HEK293 (cell line): ENCODE measurements around the gene JMJD7.

ENCODE experiments used
- CTCF ChIA-PET: fragments of 350-600 bp; formaldehyde crosslinking; extraction: SDS; loops from one replicate; lab custom pipeline; 2021; ENCODE audit warnings: antibody characterized with exemption; lab: Yijun Ruan, JAX
- POLR2A ChIA-PET: fragments of 300-600 bp; formaldehyde crosslinking; extraction: SDS; loops from one replicate; lab custom pipeline; 2020; ENCODE audit warnings: antibody characterized with exemption, inconsistent platforms; lab: Yijun Ruan, JAX
- H3K27ac ChIP-seq: fragments of 200-500 bp; sonication (Bioruptor generic); 2 replicates; pipeline ENCODE4 v1.5.1; 2014; ENCODE audit warnings: low read depth, low read length, control low read depth, inconsistent platforms; ENCODE audit errors: extremely low read depth
- H3K36me3 ChIP-seq, 2 experiments: fragments of 200-500 bp in 1 of 2; sonication (Bioruptor generic) in 1 of 2; 1 replicate in 1 of 2; 2 replicates in 1 of 2; pipeline ENCODE4 v1.5.1; 2014 to 2017; ENCODE audit warnings: inconsistent platforms in 2 of 2, low read length in 2 of 2; ENCODE audit not compliant: control insufficient read depth in 2 of 2, insufficient read depth in 1 of 2
- H3K4me1 ChIP-seq: fragments of 200-500 bp; sonication (Bioruptor generic); 2 replicates; pipeline ENCODE4 v1.5.1; 2014; ENCODE audit warnings: mild to moderate bottlenecking, low read length, inconsistent platforms; ENCODE audit not compliant: control insufficient read depth, insufficient read depth
- H3K4me3 ChIP-seq: 2 replicates; pipeline ENCODE4 v1.5.1; 2011; ENCODE audit warnings: low read depth, mild to moderate bottlenecking, control low read depth, low read length, moderate library complexity
- H3K9me3 ChIP-seq: fragments of 200-500 bp; sonication (Bioruptor generic); 2 replicates; pipeline ENCODE4 v1.5.1; 2014; ENCODE audit warnings: low read depth, low read length, inconsistent platforms; ENCODE audit not compliant: control insufficient read depth, insufficient read depth
- HIC1 ChIP-seq: fragments of 450-650 bp; formaldehyde crosslinking; IDR thresholded peaks from 2 replicates; pipeline ENCODE4 v1.5.1; 2016; ENCODE audit warnings: missing biosample characterization, missing genetic modification characterization
- KLF10 ChIP-seq: fragments of 450-650 bp; IDR thresholded peaks from 2 replicates; pipeline ENCODE4 v1.5.1; 2018; ENCODE audit warnings: missing biosample characterization, mild to moderate bottlenecking, missing genetic modification characterization
- OVOL3 ChIP-seq: fragments of 450-650 bp; formaldehyde crosslinking; IDR thresholded peaks from 2 replicates; pipeline ENCODE4 v1.5.1; 2016; ENCODE audit warnings: missing biosample characterization, missing genetic modification characterization
- SCRT2 ChIP-seq: fragments of 450-650 bp; formaldehyde crosslinking; IDR thresholded peaks from 2 replicates; pipeline ENCODE4 v1.5.1; 2016; ENCODE audit warnings: missing biosample characterization, missing genetic modification characterization
- ZEB2 ChIP-seq: fragments of 450-650 bp; formaldehyde crosslinking; IDR thresholded peaks from 2 replicates; pipeline ENCODE4 v1.5.1; 2016; ENCODE audit warnings: missing biosample characterization, missing genetic modification characterization
- ZIC2 ChIP-seq: fragments of 450-650 bp; formaldehyde crosslinking; IDR thresholded peaks from 2 replicates; pipeline ENCODE4 v1.5.1; 2016; ENCODE audit warnings: missing biosample characterization, missing genetic modification characterization
- ZNF146 ChIP-seq: fragments of 450-650 bp; formaldehyde crosslinking; IDR thresholded peaks from 2 replicates; pipeline ENCODE4 v1.5.1; 2016; ENCODE audit warnings: missing biosample characterization, missing genetic modification characterization
- ZNF266 ChIP-seq: fragments of 450-650 bp; formaldehyde crosslinking; IDR thresholded peaks from 2 replicates; pipeline ENCODE4 v1.5.1; 2016; ENCODE audit warnings: missing biosample characterization, missing genetic modification characterization, low read depth
- ZNF280D ChIP-seq: fragments of 450-650 bp; formaldehyde crosslinking; IDR thresholded peaks from 2 replicates; pipeline ENCODE4 v1.5.1; 2016; ENCODE audit warnings: missing biosample characterization, missing genetic modification characterization
- ZNF302 ChIP-seq: fragments of 450-650 bp; formaldehyde crosslinking; IDR thresholded peaks from 2 replicates; pipeline ENCODE4 v1.5.1; 2016; ENCODE audit warnings: missing biosample characterization, missing genetic modification characterization, low read depth
- ZNF324 ChIP-seq: fragments of 450-650 bp; formaldehyde crosslinking; IDR thresholded peaks from 2 replicates; pipeline ENCODE4 v1.5.1; 2016; ENCODE audit warnings: missing biosample characterization, missing genetic modification characterization
- ZNF335 ChIP-seq: fragments of 450-650 bp; formaldehyde crosslinking; conservative IDR thresholded peaks from 2 replicates; pipeline ENCODE4 v1.5.1; 2016; ENCODE audit warnings: missing biosample characterization, missing genetic modification characterization
- ZNF426 ChIP-seq: fragments of 450-650 bp; formaldehyde crosslinking; IDR thresholded peaks from 2 replicates; pipeline ENCODE4 v1.5.1; 2017; ENCODE audit warnings: missing biosample characterization, missing genetic modification characterization, mild to moderate bottlenecking, inconsistent platforms, moderate library complexity
- ZNF529 ChIP-seq: fragments of 450-650 bp; formaldehyde crosslinking; IDR thresholded peaks from 2 replicates; pipeline ENCODE4 v1.5.1; 2017; ENCODE audit warnings: missing genetic modification characterization, missing biosample characterization; ENCODE audit not compliant: insufficient replicate concordance
- ZNF544 ChIP-seq: fragments of 450-650 bp; formaldehyde crosslinking; IDR thresholded peaks from 2 replicates; pipeline ENCODE4 v1.5.0; 2017; ENCODE audit warnings: missing biosample characterization, missing genetic modification characterization
- ZNF626 ChIP-seq: fragments of 450-650 bp; sonication (Bioruptor Pico); formaldehyde crosslinking; IDR thresholded peaks from 2 replicates; pipeline ENCODE4 v1.5.1; 2018; ENCODE audit warnings: missing biosample characterization, missing genetic modification characterization, inconsistent platforms
- ZNF768 ChIP-seq: fragments of 450-650 bp; formaldehyde crosslinking; IDR thresholded peaks from 2 replicates; pipeline ENCODE4 v1.5.1; 2018; ENCODE audit warnings: missing biosample characterization, mild to moderate bottlenecking, missing genetic modification characterization
- TF ChIP-seq, protein P1 (sequence below): fragments of 450-650 bp; formaldehyde crosslinking; optimal IDR thresholded peaks from 2 replicates; pipeline ENCODE3; 2016; ENCODE audit warnings: missing biosample characterization, mild to moderate bottlenecking, missing genetic modification characterization
- TF ChIP-seq, protein P2 (sequence below): fragments of 450-650 bp; formaldehyde crosslinking; IDR thresholded peaks from 2 replicates; pipeline ENCODE4 v1.5.1; 2016; ENCODE audit warnings: missing biosample characterization, missing genetic modification characterization

The JMJD7 gene

GRCh38 chr15:41882689-41883483 lies 55.0 kb downstream of the JMJD7 start:
- POLR2A ChIA-PET, result no interaction called here
- Histone ChIP-seq H3K36me3 (no peaks in the 10 kb centered on the region), H3K9me3 (no peaks in the 10 kb centered on the region), H3K4me1 (no peaks in the 10 kb centered on the region), H3K27ac (no peak overlapping the region), H3K4me3 (no peak overlapping the region)
- TF ChIP-seq ZEB2 (tag by site-specific recombination) (no peak), ZIC2 (tag by site-specific recombination) (peak; percentile 71), ZNF324 (tag by site-specific recombination) (no peak), OVOL3 (no peak), SCRT2 (tag by site-specific recombination) (peak; percentile 54), ZNF529 (tag by site-specific recombination) (no peak)
- TF ChIP-seq, protein P1, sequence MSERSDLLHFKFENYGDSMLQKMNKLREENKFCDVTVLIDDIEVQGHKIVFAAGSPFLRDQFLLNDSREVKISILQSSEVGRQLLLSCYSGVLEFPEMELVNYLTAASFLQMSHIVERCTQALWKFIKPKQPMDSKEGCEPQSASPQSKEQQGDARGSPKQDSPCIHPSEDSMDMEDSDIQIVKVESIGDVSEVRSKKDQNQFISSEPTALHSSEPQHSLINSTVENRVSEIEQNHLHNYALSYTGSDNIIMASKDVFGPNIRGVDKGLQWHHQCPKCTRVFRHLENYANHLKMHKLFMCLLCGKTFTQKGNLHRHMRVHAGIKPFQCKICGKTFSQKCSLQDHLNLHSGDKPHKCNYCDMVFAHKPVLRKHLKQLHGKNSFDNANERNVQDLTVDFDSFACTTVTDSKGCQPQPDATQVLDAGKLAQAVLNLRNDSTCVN, result no peak
- CTCF ChIA-PET, result no interaction called here

- TF ChIP-seq ZNF544 (tag by site-specific recombination), result no peak
- TF ChIP-seq ZNF768 (tag by site-specific recombination), result no peak
- no peak for TF ChIP-seq ZNF266 (tag by site-specific recombination)
- TF ChIP-seq, protein P2, sequence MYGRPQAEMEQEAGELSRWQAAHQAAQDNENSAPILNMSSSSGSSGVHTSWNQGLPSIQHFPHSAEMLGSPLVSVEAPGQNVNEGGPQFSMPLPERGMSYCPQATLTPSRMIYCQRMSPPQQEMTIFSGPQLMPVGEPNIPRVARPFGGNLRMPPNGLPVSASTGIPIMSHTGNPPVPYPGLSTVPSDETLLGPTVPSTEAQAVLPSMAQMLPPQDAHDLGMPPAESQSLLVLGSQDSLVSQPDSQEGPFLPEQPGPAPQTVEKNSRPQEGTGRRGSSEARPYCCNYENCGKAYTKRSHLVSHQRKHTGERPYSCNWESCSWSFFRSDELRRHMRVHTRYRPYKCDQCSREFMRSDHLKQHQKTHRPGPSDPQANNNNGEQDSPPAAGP (tag by site-specific recombination), result no peak
- no peak for TF ChIP-seq ZNF426 (tag by site-specific recombination)
- no peak for TF ChIP-seq ZNF280D (tag by site-specific recombination)
- TF ChIP-seq ZNF626, result no peak
- no peak for TF ChIP-seq ZNF146 (tag by site-specific recombination)
- TF ChIP-seq HIC1 (tag by site-specific recombination), result no peak
- TF ChIP-seq ZNF335 (tag by site-specific recombination), result no peak
- TF ChIP-seq ZNF302, result no peak
- TF ChIP-seq KLF10, result no peak
- Histone ChIP-seq H3K27ac (no peak overlapping the region), H3K9me3 (no peaks in the 10 kb centered on the region), H3K4me3 (no peak overlapping the region), H3K36me3 (no peaks in the 10 kb centered on the region), H3K4me1 (no peaks in the 10 kb centered on the region)
- CTCF ChIA-PET, result interaction anchor here (1.2 kb wide), 1 partner anchor 84 kb away, joined by 3 read pairs; no protein-coding TSS in a partner anchor
- POLR2A ChIA-PET, result no interaction called here
These were observed 55.6 kb downstream of the JMJD7 start for GRCh38 chr15:41883484-41883825.
